Stimulated activated CD4-positive, alpha-beta T cell treated with anti-CD3 and anti-CD28 coated beads, Interleukin-4, amount 100 ng/mL, for 1 hour (primary cell): ENCODE measurements around the gene TMEM129.
A peak's percentile ranks its signal among the peaks of the same experiment; 100 is the strongest.
"Not testable (repeated sequence)": the region's sequence is repeated elsewhere in the genome, so short reads cannot be mapped to it uniquely, and the experiment has no call there.

Experiments used
- DNase-seq: peaks from one replicate; pipeline ENCODE4 v3.0.0-alpha.2; 2020

TMEM129 gene

GRCh38 chr4:1691737-1692373 is 29.3 kb downstream of the TMEM129 start:
- DNase-seq: no peak

- DNase-seq: no peak
These were observed 30.4 kb downstream of the TMEM129 start for GRCh38 chr4:1690698-1691097.

GRCh38 chr4:1686440-1687036 is 34.6 kb downstream of the TMEM129 start:
- DNase-seq: no peak

- DNase-seq: no peak
These were observed 35.6 kb downstream of the TMEM129 start for GRCh38 chr4:1685235-1686150.

- peak; percentile 96 for DNase-seq
These were observed 36.5 kb downstream of the TMEM129 start for GRCh38 chr4:1684506-1685234.

- no peak for DNase-seq
These were observed 37.2 kb downstream of the TMEM129 start, which contains the start of gene FAM53A for GRCh38 chr4:1683736-1684505. TSS of gene FAM53A (minus strand) at chr4:1684313. CDS start at chr4:1668741, 15,572 bp downstream.

- DNase-seq: no peak
These were observed 37.8 kb downstream of the TMEM129 start for GRCh38 chr4:1683261-1683735.

GRCh38 chr4:1682860-1683259 is 38.3 kb downstream of the TMEM129 start:
- no peak for DNase-seq

GRCh38 chr4:1678244-1678643 is 42.9 kb downstream of the TMEM129 start:
- no peak for DNase-seq

GRCh38 chr4:1676605-1677525 is 44.3 kb downstream of the TMEM129 start:
- no peak for DNase-seq

- no peak for DNase-seq
These were observed 45.4 kb downstream of the TMEM129 start for GRCh38 chr4:1675802-1676137.

- no peak for DNase-seq
These were observed 45.9 kb downstream of the TMEM129 start for GRCh38 chr4:1675136-1675801.

GRCh38 chr4:1674682-1675081 is 46.4 kb downstream of the TMEM129 start:
- DNase-seq: no peak

GRCh38 chr4:1673671-1674070 is 47.5 kb downstream of the TMEM129 start:
- DNase-seq: no peak

- DNase-seq: not testable (repeated sequence)
These were observed 50.1 kb downstream of the TMEM129 start for GRCh38 chr4:1671011-1671410.

GRCh38 chr4:1670279-1670678 is 50.8 kb downstream of the TMEM129 start:
- no peak for DNase-seq

GRCh38 chr4:1669850-1670249 is 51.3 kb downstream of the TMEM129 start:
- no peak for DNase-seq

GRCh38 chr4:1669270-1669669 is 51.9 kb downstream of the TMEM129 start:
- no peak for DNase-seq

- no peak for DNase-seq
These were observed 52.7 kb downstream of the TMEM129 start for GRCh38 chr4:1668488-1668840.

GRCh38 chr4:1667273-1667672 is 53.9 kb downstream of the TMEM129 start:
- no peak for DNase-seq

- DNase-seq: no peak
These were observed 54.7 kb downstream of the TMEM129 start for GRCh38 chr4:1666391-1666790.
